Measurements from ENCODE around the gene FAM171A1.
"Not testable (repeated sequence)": the region's sequence is repeated elsewhere in the genome, so short reads cannot be mapped to it uniquely, and the experiment has no call there.

FAM171A1 gene

DNA sequence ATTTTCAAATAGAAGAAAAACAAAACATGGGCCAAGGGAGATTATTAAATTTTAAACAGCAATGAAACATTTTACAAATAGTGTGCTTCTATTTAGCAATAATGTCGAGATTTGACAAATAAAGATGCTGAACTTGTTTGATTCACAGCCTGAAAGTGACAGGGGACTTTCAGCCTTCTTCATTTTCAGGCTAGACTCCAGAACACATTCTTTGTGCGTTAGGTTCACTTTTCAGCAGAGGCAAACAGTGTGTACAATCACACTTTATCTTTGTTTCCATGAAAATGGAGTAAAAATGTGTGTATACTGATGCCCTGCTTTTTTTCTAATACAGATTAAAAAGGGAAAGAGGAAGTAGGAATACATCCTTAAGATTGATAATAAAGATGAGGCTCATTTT, 35.6 kb downstream of the FAM171A1 start:
- no peak overlapping the region for H3K4me3 ChIP-seq (ENCODE audit: low read depth, low read length)
- TF ChIP-seq, protein P1, sequence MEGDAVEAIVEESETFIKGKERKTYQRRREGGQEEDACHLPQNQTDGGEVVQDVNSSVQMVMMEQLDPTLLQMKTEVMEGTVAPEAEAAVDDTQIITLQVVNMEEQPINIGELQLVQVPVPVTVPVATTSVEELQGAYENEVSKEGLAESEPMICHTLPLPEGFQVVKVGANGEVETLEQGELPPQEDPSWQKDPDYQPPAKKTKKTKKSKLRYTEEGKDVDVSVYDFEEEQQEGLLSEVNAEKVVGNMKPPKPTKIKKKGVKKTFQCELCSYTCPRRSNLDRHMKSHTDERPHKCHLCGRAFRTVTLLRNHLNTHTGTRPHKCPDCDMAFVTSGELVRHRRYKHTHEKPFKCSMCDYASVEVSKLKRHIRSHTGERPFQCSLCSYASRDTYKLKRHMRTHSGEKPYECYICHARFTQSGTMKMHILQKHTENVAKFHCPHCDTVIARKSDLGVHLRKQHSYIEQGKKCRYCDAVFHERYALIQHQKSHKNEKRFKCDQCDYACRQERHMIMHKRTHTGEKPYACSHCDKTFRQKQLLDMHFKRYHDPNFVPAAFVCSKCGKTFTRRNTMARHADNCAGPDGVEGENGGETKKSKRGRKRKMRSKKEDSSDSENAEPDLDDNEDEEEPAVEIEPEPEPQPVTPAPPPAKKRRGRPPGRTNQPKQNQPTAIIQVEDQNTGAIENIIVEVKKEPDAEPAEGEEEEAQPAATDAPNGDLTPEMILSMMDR (IDR thresholded peaks at IDR 0.05; ENCODE audit: control insufficient read depth, extremely low read depth, insufficient read depth), result no peak
- no peak for DNase-seq (ENCODE audit: low read depth)

DNA sequence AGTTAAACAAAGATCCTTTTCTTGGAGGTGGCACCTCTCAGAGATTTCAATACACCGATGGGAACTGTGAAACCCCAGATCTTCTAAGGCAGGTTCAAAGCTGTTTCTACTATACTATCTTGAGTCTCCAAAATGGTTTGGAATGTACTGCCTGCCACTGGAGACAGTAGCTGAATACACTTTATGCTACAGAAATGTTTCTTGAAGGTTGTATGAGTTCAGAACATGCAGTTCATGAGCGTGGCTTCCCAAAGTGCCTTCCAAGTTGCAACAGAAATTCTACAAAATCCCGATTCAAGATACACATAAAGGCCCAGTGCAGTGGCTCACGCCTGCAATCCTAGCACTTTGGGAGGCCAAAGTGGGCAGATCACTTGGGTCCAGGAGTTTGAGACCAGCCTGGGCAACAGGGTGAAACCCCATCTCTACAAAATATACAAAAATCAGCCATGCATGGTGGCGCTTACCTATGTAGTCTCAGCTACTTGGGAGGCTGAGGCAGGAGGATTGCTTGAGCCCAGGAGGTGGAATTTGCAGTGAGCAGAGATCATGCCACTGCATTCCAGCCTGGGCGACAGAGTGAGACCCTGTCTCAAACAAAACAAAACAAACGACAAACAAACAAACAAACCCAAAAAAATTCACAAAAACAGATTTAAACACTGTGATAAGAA, 36.3 kb downstream of the FAM171A1 start:
- H3K4me3 ChIP-seq (ENCODE audit: low read depth, low read length), result no peak overlapping the region
- TF ChIP-seq, protein P1 (IDR thresholded peaks at IDR 0.05; ENCODE audit: control insufficient read depth, extremely low read depth, insufficient read depth), result no peak
- DNase-seq (ENCODE audit: low read depth), result no peak

DNA sequence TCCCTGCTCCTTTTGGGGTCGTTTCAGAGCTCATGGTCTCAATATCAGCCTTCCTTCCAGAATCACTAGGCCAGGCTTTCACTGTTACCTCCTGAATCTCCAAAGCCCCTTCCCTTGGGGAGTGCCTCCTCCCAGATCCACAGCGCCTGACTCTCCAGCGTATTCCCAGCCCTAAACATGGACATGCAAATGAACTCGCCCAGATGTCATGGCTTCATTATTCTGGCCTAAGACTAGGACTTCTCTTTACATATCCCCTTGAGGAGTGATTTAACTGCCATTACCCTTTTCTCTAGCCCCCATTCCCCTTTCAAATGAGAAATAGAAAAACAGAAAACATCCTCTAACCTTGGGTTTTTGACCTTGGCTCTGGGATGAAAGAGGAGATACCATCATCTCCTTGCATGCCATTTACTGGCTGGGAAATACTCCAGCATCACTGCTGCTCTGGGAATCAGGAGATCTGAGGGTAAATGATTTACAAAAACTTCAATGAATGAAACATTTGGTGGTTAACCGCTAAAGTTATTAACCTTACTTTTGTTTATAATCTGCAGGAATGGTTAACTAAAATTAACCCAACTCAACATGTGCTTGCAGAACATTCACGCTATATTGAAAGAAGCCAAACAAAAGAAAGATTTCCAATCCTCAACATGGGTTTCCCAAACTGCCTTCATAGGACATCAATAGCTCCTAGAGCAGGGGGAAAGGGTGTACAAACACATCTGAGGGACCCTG, 37.0 kb downstream of the FAM171A1 start:
- DNase-seq (ENCODE audit: low read depth), result no peak
- H3K4me3 ChIP-seq (ENCODE audit: low read depth, low read length), result no peak overlapping the region
- TF ChIP-seq, protein P1 (IDR thresholded peaks at IDR 0.05; ENCODE audit: control insufficient read depth, extremely low read depth, insufficient read depth), result no peak

DNA sequence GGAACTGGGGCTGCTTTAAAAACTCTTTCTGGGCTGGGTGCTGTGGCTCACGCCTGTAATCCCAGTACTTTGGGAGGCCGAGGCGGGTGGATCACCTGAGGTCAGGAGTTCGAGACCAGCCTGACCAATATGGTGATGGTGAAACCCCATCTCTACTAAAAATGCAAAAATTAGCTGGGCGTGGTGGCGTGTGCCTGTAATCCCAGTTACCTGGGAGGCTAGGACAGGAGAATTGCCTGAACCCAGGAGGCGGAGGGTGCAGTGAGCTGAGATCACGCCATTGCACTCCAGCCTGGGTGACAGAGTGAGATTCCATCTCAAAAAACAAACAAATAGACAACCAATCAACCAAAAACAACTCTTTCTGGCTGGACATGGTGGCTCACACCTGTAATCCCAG, 37.9 kb downstream of the FAM171A1 start:
- not testable (repeated sequence) for DNase-seq (ENCODE audit: low read depth); H3K4me3 ChIP-seq (ENCODE audit: low read depth, low read length)

DNA sequence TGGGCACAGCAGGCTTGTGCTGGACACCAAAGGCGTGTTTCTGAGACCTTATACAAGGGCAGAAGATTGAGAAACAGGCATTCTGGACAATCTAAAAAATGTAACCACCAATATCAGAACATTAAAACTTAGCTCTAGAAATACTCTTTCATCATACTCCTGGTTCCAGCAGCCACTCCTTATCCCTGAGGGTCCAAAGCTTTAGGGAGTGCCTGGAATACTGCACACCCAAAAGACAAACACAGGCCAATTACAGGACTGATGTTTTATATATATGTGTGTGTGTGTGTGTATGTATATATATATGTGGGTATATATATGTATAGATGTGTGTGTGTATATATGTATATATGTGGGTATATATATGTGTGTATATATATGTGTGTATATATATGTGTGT, 39.6 kb downstream of the FAM171A1 start:
- DNase-seq (ENCODE audit: low read depth), result no peak
- TF ChIP-seq, protein P1 (IDR thresholded peaks at IDR 0.05; ENCODE audit: control insufficient read depth, extremely low read depth, insufficient read depth), result no peak
- H3K4me3 ChIP-seq (ENCODE audit: low read depth, low read length), result no peak overlapping the region

DNA sequence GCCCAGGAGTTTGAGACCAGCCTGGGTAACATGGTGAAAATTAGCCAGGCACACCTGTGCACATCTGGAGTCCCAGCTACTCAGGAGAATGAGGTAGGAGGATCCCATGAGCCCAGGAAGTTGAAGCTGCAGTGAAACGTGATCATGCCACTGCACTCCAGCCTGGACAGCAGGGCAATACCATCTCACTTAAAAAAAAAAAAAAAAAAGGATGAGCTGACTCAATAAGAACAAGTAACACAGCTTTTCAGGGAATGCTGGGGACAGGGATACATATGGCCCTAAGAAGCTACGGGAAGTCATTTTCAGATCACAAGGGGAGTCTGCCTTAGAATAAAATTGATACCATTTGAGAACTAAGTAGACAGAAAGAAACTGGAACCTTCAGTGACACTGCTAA, 41.7 kb downstream of the FAM171A1 start:
- TF ChIP-seq, protein P1 (IDR thresholded peaks at IDR 0.05; ENCODE audit: control insufficient read depth, extremely low read depth, insufficient read depth), result no peak
- DNase-seq (ENCODE audit: low read depth), result no peak
- H3K4me3 ChIP-seq (ENCODE audit: low read depth, low read length), result no peak overlapping the region

DNA sequence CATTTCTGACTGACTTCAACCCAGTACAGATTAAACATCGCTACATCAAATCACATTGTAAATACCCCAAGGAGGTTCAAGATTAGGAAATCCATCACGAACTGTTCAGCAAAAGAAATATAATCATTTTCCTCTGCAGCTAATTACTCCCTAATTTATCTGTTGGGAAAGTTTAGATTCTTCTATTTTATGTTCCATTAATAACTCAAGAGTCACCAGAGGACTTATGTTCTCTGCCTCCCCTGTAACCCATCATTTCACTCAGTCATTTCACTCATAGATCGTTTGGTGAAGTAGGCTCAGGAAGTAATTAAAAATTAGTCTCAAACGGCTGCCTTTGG, 45.2 kb downstream of the FAM171A1 start:
- TF ChIP-seq, protein P1 (IDR thresholded peaks at IDR 0.05; ENCODE audit: control insufficient read depth, extremely low read depth, insufficient read depth), result no peak

More for the DNA sequence above, 45.2 kb downstream of the FAM171A1 start:
- DNase-seq (ENCODE audit: low read depth), result no peak
- no peak overlapping the region for H3K4me3 ChIP-seq (ENCODE audit: low read depth, low read length)
